ENCODE measurements around the gene TM6SF1.
"Not testable (repeated sequence)": the region's sequence is repeated elsewhere in the genome, so short reads cannot be mapped to it uniquely, and the experiment has no call there.

TM6SF1 gene

GRCh38 chr15:83119968-83120581, 12.6 kb downstream of the TM6SF1 start:
- no peaks in the 10 kb centered on the region for H3K4me1 Mint-ChIP-seq
- DNase-seq (ENCODE audit: low spot score in 2 of 2) (no peak), ATAC-seq (no peak)
- H3K4me3 Mint-ChIP-seq: no peak overlapping the region
- H3K27ac Mint-ChIP-seq: no peak overlapping the region
- H3K36me3 Mint-ChIP-seq: peaks cover 10% of the 10 kb centered on the region
- no peaks in the 10 kb centered on the region for H3K9me3 Mint-ChIP-seq

DNA sequence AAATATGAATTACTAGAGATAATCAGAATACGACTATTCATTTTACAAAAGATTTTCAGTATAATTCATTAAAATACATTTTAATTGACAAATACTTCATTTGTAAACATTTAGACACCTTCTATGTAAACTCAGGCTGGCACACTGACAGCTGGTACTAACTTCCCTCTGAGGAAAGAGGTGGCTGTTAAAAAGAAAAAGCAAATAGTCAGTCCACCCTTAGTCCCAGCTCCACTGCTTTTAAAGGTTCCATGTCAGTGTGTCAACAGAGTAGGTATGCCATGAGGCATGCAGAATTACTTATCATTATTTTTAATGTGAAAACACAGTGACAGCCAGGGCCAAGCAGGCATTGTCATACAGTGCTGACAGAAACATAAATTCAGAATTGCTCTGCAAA, 16.1 kb downstream of the TM6SF1 start:
- no peaks in the 10 kb centered on the region for H3K4me1 Mint-ChIP-seq
- no peak overlapping the region for H3K4me3 Mint-ChIP-seq
- no peaks in the 10 kb centered on the region for H3K9me3 Mint-ChIP-seq
- peaks cover 10% of the 10 kb centered on the region for H3K36me3 Mint-ChIP-seq
- no peak overlapping the region for H3K27ac Mint-ChIP-seq
- DNase-seq (ENCODE audit: low spot score in 2 of 2) (no peak), ATAC-seq (no peak)

- ATAC-seq (no peak), DNase-seq (ENCODE audit: low spot score in 2 of 2) (no peak)
- no peak overlapping the region for H3K27ac Mint-ChIP-seq
- H3K4me3 Mint-ChIP-seq: no peak overlapping the region
- no peaks in the 10 kb centered on the region for H3K9me3 Mint-ChIP-seq
- H3K4me1 Mint-ChIP-seq: no peaks in the 10 kb centered on the region
- H3K36me3 Mint-ChIP-seq: no peaks in the 10 kb centered on the region
Measured at GRCh38 chr15:83127547-83128150, 20.2 kb downstream of the TM6SF1 start.

GRCh38 chr15:83129791-83130190, 22.3 kb downstream of the TM6SF1 start:
- no peak overlapping the region for H3K27ac Mint-ChIP-seq
- no peaks in the 10 kb centered on the region for H3K4me1 Mint-ChIP-seq
- no peaks in the 10 kb centered on the region for H3K36me3 Mint-ChIP-seq
- no peak overlapping the region for H3K4me3 Mint-ChIP-seq
- no peak for ATAC-seq
- no peak for DNase-seq (ENCODE audit: low spot score in 2 of 2)
- H3K9me3 Mint-ChIP-seq: no peaks in the 10 kb centered on the region

GRCh38 chr15:83132861-83133523, 25.5 kb downstream of the TM6SF1 start:
- Mint-ChIP-seq H3K4me3 (no peak overlapping the region), H3K4me1 (no peaks in the 10 kb centered on the region), H3K36me3 (no peaks in the 10 kb centered on the region), H3K9me3 (no peaks in the 10 kb centered on the region), H3K27ac (no peak overlapping the region)
- ATAC-seq: no peak
- DNase-seq (ENCODE audit: low spot score in 2 of 2): no peak

GRCh38 chr15:83142151-83142550, 34.7 kb downstream of the TM6SF1 start:
- H3K36me3 Mint-ChIP-seq; H3K27ac Mint-ChIP-seq; H3K4me1 Mint-ChIP-seq; ATAC-seq; H3K4me3 Mint-ChIP-seq; H3K9me3 Mint-ChIP-seq; DNase-seq (ENCODE audit: low spot score in 2 of 2): not testable (repeated sequence)

DNA sequence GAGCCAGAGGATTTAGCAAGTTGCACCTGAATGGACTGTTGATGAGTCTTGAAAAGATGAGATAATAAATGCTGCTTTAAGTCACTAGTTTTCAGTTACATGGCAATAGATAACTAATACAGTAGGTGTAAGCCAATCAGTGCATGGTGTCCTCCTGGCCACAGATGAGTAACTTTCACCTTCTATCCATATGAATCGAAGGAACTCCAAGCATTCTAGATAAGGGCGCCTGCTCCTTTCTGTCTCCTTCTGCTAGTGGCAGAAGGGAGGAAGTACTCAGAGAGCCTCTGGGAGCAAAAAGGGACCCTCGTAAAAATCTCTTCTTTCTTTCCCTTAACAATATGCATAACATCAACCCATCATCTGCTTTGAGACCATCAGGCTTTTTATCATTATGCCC, 37.3 kb downstream of the TM6SF1 start:
- H3K4me3 Mint-ChIP-seq: no peak overlapping the region
- H3K9me3 Mint-ChIP-seq: no peaks in the 10 kb centered on the region
- H3K27ac Mint-ChIP-seq: no peak overlapping the region
- ATAC-seq: no peak
- no peak for DNase-seq (ENCODE audit: low spot score in 2 of 2)
- no peaks in the 10 kb centered on the region for H3K4me1 Mint-ChIP-seq
- no peaks in the 10 kb centered on the region for H3K36me3 Mint-ChIP-seq

DNA sequence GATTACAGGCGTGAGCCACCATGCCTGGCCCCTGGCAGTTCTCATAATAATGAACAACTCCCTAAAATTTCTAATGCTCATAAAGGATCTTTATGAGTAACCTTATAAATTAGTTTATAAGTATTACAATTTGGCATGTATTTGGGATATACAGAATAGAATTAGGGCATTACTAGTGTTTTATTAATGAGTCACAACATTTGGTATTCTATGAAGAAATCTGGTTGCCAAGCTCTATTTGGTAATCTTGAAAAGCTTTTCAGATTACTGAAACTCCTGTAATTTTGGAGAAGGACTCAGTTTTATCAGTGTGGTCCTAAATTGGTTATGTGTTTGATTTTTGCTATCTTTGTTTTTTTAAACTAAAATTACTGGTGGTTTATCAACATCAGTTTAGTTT, 45.8 kb downstream of the TM6SF1 start:
- DNase-seq (ENCODE audit: low spot score in 2 of 2) (no peak), ATAC-seq (no peak)
- no peaks in the 10 kb centered on the region for H3K9me3 Mint-ChIP-seq
- no peak overlapping the region for H3K4me3 Mint-ChIP-seq
- H3K4me1 Mint-ChIP-seq: no peaks in the 10 kb centered on the region
- no peak overlapping the region for H3K27ac Mint-ChIP-seq
- peaks cover 5% of the 10 kb centered on the region for H3K36me3 Mint-ChIP-seq

DNA sequence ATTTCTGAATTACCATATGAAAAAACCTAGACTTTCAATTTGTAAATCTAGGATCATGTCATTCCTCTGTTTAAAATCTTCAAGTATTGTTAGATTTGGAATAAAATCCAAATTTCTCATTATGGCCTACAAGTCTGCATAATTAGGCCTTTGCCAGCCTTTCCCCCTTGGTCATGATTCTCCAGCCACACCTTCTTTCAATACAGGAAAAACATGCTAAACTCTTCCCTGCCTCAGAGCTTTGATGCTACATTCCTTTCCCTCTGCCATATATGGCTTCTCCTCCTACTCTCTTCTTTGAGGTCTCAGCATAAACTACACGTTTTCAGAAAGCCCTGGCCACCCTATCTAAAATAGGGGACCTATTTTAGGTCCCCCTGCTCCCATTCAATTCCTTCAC, 48.5 kb downstream of the TM6SF1 start:
- DNase-seq (ENCODE audit: low spot score in 2 of 2): no peak

GRCh38 chr15:83158393-83158792, 50.9 kb downstream of the TM6SF1 start:
- no peaks in the 10 kb centered on the region for H3K9me3 Mint-ChIP-seq
- ATAC-seq (no peak), DNase-seq (ENCODE audit: low spot score in 2 of 2) (no peak)
- no peak overlapping the region for H3K4me3 Mint-ChIP-seq
- H3K36me3 Mint-ChIP-seq: peaks cover 5% of the 10 kb centered on the region
- no peak overlapping the region for H3K27ac Mint-ChIP-seq
- peaks cover 7% of the 10 kb centered on the region for H3K4me1 Mint-ChIP-seq

More for the DNA sequence above, 48.5 kb downstream of the TM6SF1 start:
- Mint-ChIP-seq H3K4me3 (no peak overlapping the region), H3K9me3 (no peaks in the 10 kb centered on the region), H3K36me3 (peaks cover 5% of the 10 kb centered on the region), H3K4me1 (no peaks in the 10 kb centered on the region), H3K27ac (no peak overlapping the region)
- no peak for ATAC-seq

DNA sequence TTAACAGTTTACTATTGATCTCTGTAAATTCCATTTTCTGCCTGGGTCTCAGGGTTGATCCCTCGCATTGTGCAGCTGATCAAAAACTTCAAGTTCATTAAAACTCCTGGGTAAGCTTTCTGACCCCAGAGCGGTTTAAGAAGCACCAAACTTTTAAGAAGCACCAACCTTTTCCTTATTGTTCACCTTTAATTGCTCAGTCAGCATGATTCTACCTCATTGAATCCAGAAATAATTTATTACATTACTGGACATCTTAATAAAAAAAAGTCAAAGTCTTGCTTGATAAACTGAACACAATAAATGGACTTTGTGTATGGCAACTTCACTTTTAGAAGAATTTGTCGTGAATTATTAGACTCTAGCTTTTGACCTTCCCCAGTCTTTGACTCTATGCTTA, 53.3 kb downstream of the TM6SF1 start:
- no peak overlapping the region for H3K4me3 Mint-ChIP-seq
- H3K36me3 Mint-ChIP-seq: peaks cover 5% of the 10 kb centered on the region
- no peak for ATAC-seq
- H3K27ac Mint-ChIP-seq: no peak overlapping the region
- H3K4me1 Mint-ChIP-seq: peaks cover 7% of the 10 kb centered on the region
- H3K9me3 Mint-ChIP-seq: no peaks in the 10 kb centered on the region
- no peak for DNase-seq (ENCODE audit: low spot score in 2 of 2)

GRCh38 chr15:83163032-83163431, 55.6 kb downstream of the TM6SF1 start:
- H3K4me1 Mint-ChIP-seq: peaks cover 7% of the 10 kb centered on the region
- ATAC-seq (no peak), DNase-seq (ENCODE audit: low spot score in 2 of 2) (no peak)
- H3K36me3 Mint-ChIP-seq: no peaks in the 10 kb centered on the region
- H3K9me3 Mint-ChIP-seq: peaks cover 4% of the 10 kb centered on the region
- H3K4me3 Mint-ChIP-seq: no peak overlapping the region
- H3K27ac Mint-ChIP-seq: no peak overlapping the region

DNA sequence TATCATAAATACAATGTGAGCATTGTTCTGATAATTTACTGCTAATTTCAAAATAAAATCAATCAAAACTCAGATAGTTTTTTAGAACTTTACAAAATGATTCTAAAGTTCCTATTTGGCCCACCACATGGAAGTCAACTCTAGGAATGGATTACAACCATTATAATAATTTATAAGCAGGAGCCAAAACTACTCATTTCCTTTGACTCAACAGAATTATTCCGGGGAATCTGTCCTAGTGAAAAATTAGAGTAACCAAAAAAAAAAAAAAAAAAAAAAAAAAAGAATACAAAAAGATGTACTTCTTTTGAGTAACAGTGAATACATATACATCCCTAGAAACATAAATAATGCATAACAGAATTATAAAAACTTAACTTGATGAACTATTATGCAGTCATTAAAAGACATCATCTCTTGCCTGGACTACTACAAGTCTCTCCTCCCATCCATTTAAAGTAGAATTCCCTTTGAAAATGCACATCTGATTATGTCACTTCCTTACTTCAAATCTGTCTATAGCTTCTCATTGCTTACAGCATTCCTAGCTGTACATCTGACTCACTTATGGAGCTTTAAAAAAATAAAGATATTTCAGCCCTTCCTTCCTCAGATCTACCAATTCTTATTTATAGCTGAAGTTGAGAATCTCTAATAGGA, 56.8 kb downstream of the TM6SF1 start:
- ATAC-seq (no peak), DNase-seq (ENCODE audit: low spot score in 2 of 2) (no peak)
- Mint-ChIP-seq H3K4me3 (no peak overlapping the region), H3K36me3 (no peaks in the 10 kb centered on the region), H3K4me1 (peaks cover 7% of the 10 kb centered on the region), H3K9me3 (peaks cover 4% of the 10 kb centered on the region), H3K27ac (no peak overlapping the region)

GRCh38 chr15:83164771-83165404, 57.4 kb downstream of the TM6SF1 start:
- H3K9me3 Mint-ChIP-seq: peaks cover 4% of the 10 kb centered on the region
- peak; percentile 67 for ATAC-seq
- no peaks in the 10 kb centered on the region for H3K36me3 Mint-ChIP-seq
- DNase-seq (ENCODE audit: low spot score in 2 of 2): no peak
- H3K4me3 Mint-ChIP-seq: no peak overlapping the region
- H3K4me1 Mint-ChIP-seq: peaks cover 7% of the 10 kb centered on the region
- H3K27ac Mint-ChIP-seq: no peak overlapping the region

DNA sequence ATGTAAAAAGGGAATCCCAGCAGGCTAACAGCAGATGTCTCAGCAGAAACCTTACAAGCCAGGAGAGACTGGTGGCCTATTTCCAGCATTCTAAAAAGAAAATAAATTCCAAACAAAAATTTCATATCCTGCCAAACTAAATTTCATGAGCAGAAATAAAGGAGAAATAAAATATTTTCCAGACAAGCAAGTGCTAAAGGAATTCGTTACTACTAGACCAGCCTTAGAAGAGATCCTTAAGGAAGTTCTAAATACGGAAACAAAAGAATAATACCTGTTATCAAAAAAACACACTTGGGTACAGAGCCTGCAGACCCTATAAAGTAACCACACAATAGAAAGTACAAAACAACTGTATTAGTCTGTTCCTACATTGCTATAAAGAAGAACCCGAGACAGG, 58.8 kb downstream of the TM6SF1 start:
- ATAC-seq: no peak
- no peak overlapping the region for H3K27ac Mint-ChIP-seq
- H3K4me3 Mint-ChIP-seq: no peak overlapping the region
- DNase-seq (ENCODE audit: low spot score in 2 of 2): no peak
- peaks cover 4% of the 10 kb centered on the region for H3K9me3 Mint-ChIP-seq
- H3K4me1 Mint-ChIP-seq: peaks cover 7% of the 10 kb centered on the region
- H3K36me3 Mint-ChIP-seq: no peaks in the 10 kb centered on the region

All from stimulated activated effector memory CD8-positive, alpha-beta T cell treated with anti-CD3 and anti-CD28 coated beads, Interleukin-12 subunit alpha, Interleukin-12 subunit beta, amount 100 ng/mL, for 72 hours (primary cell).